PFSK-1 (cell line): ENCODE results near the gene IGFBP6.

Experiments
- FOXP2 ChIP-seq: optimal IDR thresholded peaks from 2 replicates; pipeline ENCODE3; 2011; ENCODE audit warnings: borderline replicate concordance, control low read depth, inconsistent platforms; ENCODE audit not compliant: insufficient read depth; ENCODE audit errors: extremely low read length, extremely low read depth
- POLR2AphosphoS5 ChIP-seq: IDR thresholded peaks from 2 replicates; pipeline ENCODE4 v1.6.1; 2012; ENCODE audit warnings: low read depth, mild to moderate bottlenecking, control low read depth, low read length, moderate library complexity
- SIN3A ChIP-seq: IDR thresholded peaks from 2 replicates; pipeline ENCODE4 v1.6.1; 2012; ENCODE audit warnings: mild to moderate bottlenecking, low read length, moderate library complexity, borderline replicate concordance; ENCODE audit not compliant: insufficient read depth
- TAF1 ChIP-seq: IDR thresholded peaks from 2 replicates; pipeline ENCODE4 v1.6.1; 2012; ENCODE audit warnings: low read length, control low read depth, borderline replicate concordance; ENCODE audit not compliant: insufficient read depth
- TF ChIP-seq, protein P1 (sequence below), 2 experiments: IDR thresholded peaks; 2 replicates each; pipeline versions ENCODE4 v1.6.1 to v1.8.0; 2011 to 2012; ENCODE audit warnings: low read depth in 2 of 2, low read length in 2 of 2, control low read depth in 1 of 2, inconsistent platforms in 1 of 2, mild to moderate bottlenecking in 1 of 2, moderate library complexity in 1 of 2; ENCODE audit not compliant: insufficient read depth in 1 of 2

The IGFBP6 gene

GRCh38 chr12:53065470-53065869, 32.0 kb upstream of the IGFBP6 start:
- TF ChIP-seq POLR2AphosphoS5, result no peak
- TF ChIP-seq TAF1, result no peak
- TF ChIP-seq, protein P1, sequence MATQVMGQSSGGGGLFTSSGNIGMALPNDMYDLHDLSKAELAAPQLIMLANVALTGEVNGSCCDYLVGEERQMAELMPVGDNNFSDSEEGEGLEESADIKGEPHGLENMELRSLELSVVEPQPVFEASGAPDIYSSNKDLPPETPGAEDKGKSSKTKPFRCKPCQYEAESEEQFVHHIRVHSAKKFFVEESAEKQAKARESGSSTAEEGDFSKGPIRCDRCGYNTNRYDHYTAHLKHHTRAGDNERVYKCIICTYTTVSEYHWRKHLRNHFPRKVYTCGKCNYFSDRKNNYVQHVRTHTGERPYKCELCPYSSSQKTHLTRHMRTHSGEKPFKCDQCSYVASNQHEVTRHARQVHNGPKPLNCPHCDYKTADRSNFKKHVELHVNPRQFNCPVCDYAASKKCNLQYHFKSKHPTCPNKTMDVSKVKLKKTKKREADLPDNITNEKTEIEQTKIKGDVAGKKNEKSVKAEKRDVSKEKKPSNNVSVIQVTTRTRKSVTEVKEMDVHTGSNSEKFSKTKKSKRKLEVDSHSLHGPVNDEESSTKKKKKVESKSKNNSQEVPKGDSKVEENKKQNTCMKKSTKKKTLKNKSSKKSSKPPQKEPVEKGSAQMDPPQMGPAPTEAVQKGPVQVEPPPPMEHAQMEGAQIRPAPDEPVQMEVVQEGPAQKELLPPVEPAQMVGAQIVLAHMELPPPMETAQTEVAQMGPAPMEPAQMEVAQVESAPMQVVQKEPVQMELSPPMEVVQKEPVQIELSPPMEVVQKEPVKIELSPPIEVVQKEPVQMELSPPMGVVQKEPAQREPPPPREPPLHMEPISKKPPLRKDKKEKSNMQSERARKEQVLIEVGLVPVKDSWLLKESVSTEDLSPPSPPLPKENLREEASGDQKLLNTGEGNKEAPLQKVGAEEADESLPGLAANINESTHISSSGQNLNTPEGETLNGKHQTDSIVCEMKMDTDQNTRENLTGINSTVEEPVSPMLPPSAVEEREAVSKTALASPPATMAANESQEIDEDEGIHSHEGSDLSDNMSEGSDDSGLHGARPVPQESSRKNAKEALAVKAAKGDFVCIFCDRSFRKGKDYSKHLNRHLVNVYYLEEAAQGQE (IDR thresholded peaks at IDR 0.05; ENCODE audit: insufficient read depth in 1 of 2, low read depth in 2 of 2, low read length in 2 of 2), result no peak
- TF ChIP-seq FOXP2, result no peak
- TF ChIP-seq SIN3A, result no peak

DNA sequence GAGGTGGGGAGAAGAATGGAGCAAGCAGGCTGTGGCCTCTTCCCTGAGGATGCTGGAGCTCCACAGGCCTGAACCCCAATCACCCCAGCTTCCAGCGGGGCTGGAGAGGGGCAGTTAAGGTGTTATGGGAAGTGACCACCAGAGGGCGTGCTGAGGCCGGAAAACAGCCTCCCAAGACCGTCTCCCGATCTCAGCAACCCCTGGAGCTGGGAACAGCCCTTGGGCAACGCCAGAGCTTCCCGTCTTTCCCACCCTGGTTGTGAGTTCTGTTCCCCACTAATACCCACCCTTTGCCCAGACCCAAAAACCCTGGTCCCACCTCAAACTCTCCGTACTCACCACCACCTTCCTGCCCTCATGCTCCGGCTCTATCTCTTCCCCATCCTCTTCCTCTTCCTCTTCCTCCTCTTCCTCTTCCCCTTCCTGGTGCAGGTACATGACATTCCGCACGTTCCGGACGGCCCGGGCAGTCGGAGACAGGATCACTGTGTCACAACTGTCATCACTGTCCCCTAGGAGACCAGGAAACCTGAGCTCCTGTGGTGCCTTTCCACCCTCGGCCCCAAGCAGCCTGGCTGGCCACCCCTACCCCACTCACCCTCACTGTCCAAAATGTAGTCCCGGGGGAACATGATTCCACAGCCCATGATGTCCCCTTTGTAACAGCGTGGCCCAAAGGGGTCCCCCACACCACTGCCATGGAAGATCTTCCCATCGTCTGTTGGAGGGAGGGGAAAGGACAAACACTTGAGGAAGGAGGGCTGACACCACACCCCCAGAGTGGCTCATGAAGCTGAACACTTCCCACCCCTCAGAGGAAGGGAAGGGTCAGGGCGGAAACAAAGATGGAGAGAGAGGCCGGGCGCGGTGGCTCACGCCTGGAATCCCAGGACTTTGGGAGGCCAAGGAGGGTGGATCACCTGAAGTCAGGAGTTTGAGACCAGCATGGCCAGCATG, 31.2 kb upstream of the IGFBP6 start:
- TF ChIP-seq FOXP2 (peak; percentile 22), SIN3A (no peak)
- TF ChIP-seq, protein P1 (IDR thresholded peaks at IDR 0.05; ENCODE audit: insufficient read depth in 1 of 2, low read depth in 2 of 2, low read length in 2 of 2), result no peak

- TF ChIP-seq FOXP2, result no peak
- TF ChIP-seq, protein P1 (IDR thresholded peaks at IDR 0.05; ENCODE audit: insufficient read depth in 1 of 2, low read depth in 2 of 2, low read length in 2 of 2), result no peak
- no peak for TF ChIP-seq TAF1
- no peak for TF ChIP-seq POLR2AphosphoS5
These were observed 30.1 kb upstream of the IGFBP6 start for GRCh38 chr12:53067074-53067992.

DNA sequence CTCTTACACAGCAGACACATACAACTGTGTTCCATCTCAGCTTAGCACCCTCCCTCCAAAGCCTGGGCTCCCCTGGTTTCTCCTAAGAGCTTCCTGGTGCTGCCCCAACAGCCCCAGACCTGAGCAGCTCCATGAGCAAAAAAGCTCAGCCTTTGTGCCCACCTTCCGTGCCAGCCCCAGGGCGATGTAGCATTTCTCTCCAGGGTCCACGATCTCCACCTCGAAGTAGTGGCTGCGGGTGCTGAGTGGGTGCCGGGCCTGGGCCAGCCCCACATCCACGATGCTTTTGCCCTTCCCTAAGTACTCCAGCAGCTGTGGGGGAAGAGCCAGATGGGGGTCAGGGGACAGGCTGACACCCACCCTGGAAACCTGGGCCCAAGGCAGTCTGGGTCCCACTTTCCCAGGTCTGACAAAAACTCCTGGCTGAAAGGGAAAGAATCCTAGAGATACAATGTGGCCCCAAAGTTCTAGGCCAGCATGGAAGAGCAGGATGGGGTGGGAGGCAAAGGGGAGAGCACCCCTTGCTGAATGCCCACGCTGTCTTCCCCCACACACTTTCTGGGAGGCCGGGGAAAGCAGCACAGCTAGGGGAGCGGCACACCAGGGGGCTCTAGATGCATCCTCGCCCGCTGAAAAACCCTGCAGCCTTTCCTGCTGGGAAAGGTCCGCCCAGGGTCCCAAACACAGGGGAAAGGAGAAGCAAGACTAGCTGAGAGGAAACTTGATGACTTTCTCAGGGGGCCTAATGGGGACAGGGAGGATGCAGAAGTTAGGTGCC, 29.3 kb upstream of the IGFBP6 start:
- no peak for TF ChIP-seq SIN3A
- TF ChIP-seq, protein P1 (IDR thresholded peaks at IDR 0.05; ENCODE audit: insufficient read depth in 1 of 2, low read depth in 2 of 2, low read length in 2 of 2), result no peak
